SK-N-SH treated with all-trans-retinoic acid at 6 μM for 48 hours (cell line): ENCODE results near the gene MIXL1.
A peak's percentile ranks its signal among the peaks of the same experiment; 100 is the strongest.

Experiments used
- ATAC-seq: fragments of 200-7000 bp; cut with Tn5 transposase; 3 replicates; pipeline ENCODE4 v1.9.1; 2020; ENCODE audit warnings: mild to moderate bottlenecking, moderate library complexity
- ARNTL ChIP-seq: fragments of 450-650 bp; formaldehyde crosslinking; IDR thresholded peaks from 2 replicates; pipeline ENCODE4 v1.5.0; 2020; ENCODE audit warnings: low read depth, mild to moderate bottlenecking, moderate library complexity, borderline replicate concordance
- BACH2 ChIP-seq: fragments of 250-450 bp; sonication (Bioruptor Pico); IDR thresholded peaks from 2 replicates; pipeline ENCODE4 v1.9.0; 2021; ENCODE audit warnings: mild to moderate bottlenecking, borderline replicate concordance
- CSDC2 ChIP-seq: fragments of 250-450 bp; sonication (Bioruptor Pico); IDR thresholded peaks from 2 replicates; pipeline ENCODE4 v1.5.0; 2020; ENCODE audit warnings: mild to moderate bottlenecking, moderate library complexity
- GLIS3 ChIP-seq: fragments of 250-450 bp; sonication (Bioruptor Pico); IDR thresholded peaks from 2 replicates; pipeline ENCODE4 v1.5.0; 2020; ENCODE audit warnings: mild to moderate bottlenecking, moderate library complexity
- ISL1 ChIP-seq: fragments of 250-450 bp; sonication (Bioruptor Pico); IDR thresholded peaks from 2 replicates; pipeline ENCODE4 v2.1.2; 2022; ENCODE audit warnings: mild to moderate bottlenecking, moderate library complexity
- OSR1 ChIP-seq: fragments of 250-450 bp; sonication (Bioruptor Pico); IDR thresholded peaks from 2 replicates; pipeline ENCODE4 v1.8.0; 2022; ENCODE audit warnings: moderate library complexity, mild to moderate bottlenecking, inconsistent platforms
- PPARA ChIP-seq: fragments of 250-450 bp; sonication (Bioruptor Pico); IDR thresholded peaks from 2 replicates; pipeline ENCODE4 v1.5.0; 2020; ENCODE audit warnings: mild to moderate bottlenecking, borderline replicate concordance
- RARB ChIP-seq: fragments of 250-450 bp; sonication (Bioruptor Pico); IDR thresholded peaks from 2 replicates; pipeline ENCODE4 v1.8.0; 2021; ENCODE audit warnings: mild to moderate bottlenecking, moderate library complexity
- SNAI2 ChIP-seq: fragments of 250-450 bp; sonication (Bioruptor Pico); IDR thresholded peaks from 2 replicates; pipeline ENCODE4 v1.5.0; 2020; ENCODE audit warnings: mild to moderate bottlenecking, moderate library complexity
- TCF4 ChIP-seq: fragments of 250-450 bp; sonication (Bioruptor Pico); IDR thresholded peaks from 2 replicates; pipeline ENCODE4 v1.8.0; 2021; ENCODE audit warnings: mild to moderate bottlenecking, moderate library complexity, borderline replicate concordance
- TOX ChIP-seq: fragments of 250-450 bp; sonication (Bioruptor Pico); IDR thresholded peaks from 2 replicates; pipeline ENCODE4 v1.8.0; 2021; ENCODE audit warnings: mild to moderate bottlenecking, moderate library complexity, borderline replicate concordance
- ZC3H10 ChIP-seq: fragments of 250-450 bp; sonication (Bioruptor Pico); IDR thresholded peaks from 2 replicates; pipeline ENCODE4 v1.5.1; 2021; ENCODE audit warnings: mild to moderate bottlenecking, moderate library complexity
- ZFP3 ChIP-seq: fragments of 250-450 bp; sonication (Bioruptor Pico); IDR thresholded peaks from 2 replicates; pipeline ENCODE4 v1.5.0; 2020; ENCODE audit warnings: mild to moderate bottlenecking, moderate library complexity
- ZFP30 ChIP-seq: fragments of 450-650 bp; formaldehyde crosslinking; IDR thresholded peaks from 2 replicates; pipeline ENCODE4 v1.5.0; 2022; ENCODE audit warnings: mild to moderate bottlenecking, moderate library complexity
- ZNF565 ChIP-seq: fragments of 450-650 bp; formaldehyde crosslinking; conservative IDR thresholded peaks from 2 replicates; pipeline ENCODE4 v1.5.0; 2020; ENCODE audit warnings: low read depth, mild to moderate bottlenecking, moderate library complexity
- ZNF70 ChIP-seq: fragments of 450-650 bp; formaldehyde crosslinking; IDR thresholded peaks from 2 replicates; pipeline ENCODE4 v1.5.0; 2020; ENCODE audit warnings: mild to moderate bottlenecking, moderate library complexity
- ZNF8 ChIP-seq: fragments of 450-650 bp; formaldehyde crosslinking; IDR thresholded peaks from 2 replicates; pipeline ENCODE4 v1.5.0; 2020; ENCODE audit warnings: mild to moderate bottlenecking, moderate library complexity
- TF ChIP-seq, protein P1 (sequence below): fragments of 250-450 bp; sonication (Bioruptor Pico); IDR thresholded peaks from 2 replicates; pipeline ENCODE4 v1.5.0; 2020; ENCODE audit warnings: mild to moderate bottlenecking, moderate library complexity
- TF ChIP-seq, protein P2 (sequence below): fragments of 250-450 bp; sonication (Bioruptor Pico); IDR thresholded peaks from 2 replicates; pipeline ENCODE4 v1.8.0; 2020; ENCODE audit warnings: mild to moderate bottlenecking, moderate library complexity, borderline replicate concordance
- TF ChIP-seq, protein P3 (sequence below): fragments of 250-450 bp; sonication (Bioruptor Pico); IDR thresholded peaks from 2 replicates; pipeline ENCODE4 v1.5.1; 2020; ENCODE audit warnings: low read depth, mild to moderate bottlenecking, moderate library complexity
- TF ChIP-seq, protein P4 (sequence below): fragments of 250-450 bp; sonication (Bioruptor Pico); IDR thresholded peaks from 2 replicates; pipeline ENCODE4 v1.5.1; 2021; ENCODE audit warnings: mild to moderate bottlenecking, moderate library complexity
- TF ChIP-seq, protein P5 (sequence below): fragments of 250-450 bp; sonication (Bioruptor Pico); IDR thresholded peaks from 2 replicates; pipeline ENCODE4 v1.8.0; 2021; ENCODE audit warnings: low read depth, mild to moderate bottlenecking, moderate library complexity, borderline replicate concordance

MIXL1 gene

DNA sequence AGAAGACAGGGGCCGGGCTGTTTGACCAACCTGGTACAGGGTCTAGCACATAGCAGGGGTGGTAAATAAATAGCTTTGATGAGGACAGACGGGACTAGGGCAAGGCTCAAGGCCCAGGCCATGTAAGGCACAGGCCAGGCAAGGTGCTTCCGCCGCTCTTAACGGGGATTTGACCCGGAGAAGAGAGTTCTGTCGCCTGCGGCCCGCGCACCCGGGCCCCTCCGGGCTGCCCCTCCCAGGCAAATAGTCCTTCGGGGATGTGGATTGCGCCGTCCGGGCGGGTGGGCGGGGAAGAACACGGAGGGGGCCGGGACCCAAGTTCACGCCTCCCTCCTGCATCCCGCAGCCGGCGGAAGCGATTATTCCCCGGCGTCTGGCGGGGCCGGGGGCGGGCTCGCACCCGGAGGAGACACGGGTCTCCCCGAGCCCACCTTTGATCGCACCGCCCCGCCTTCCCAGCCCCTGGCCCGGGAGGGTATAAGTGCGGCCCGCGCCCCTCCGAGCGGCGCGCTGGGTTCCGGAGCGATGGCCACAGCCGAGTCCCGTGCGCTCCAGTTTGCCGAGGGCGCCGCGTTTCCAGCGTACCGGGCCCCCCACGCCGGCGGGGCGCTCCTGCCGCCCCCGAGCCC is at the start of gene MIXL1:
Gene MIXL1, plus strand, starts transcription at position 508 of the 629 bp plus-strand sequence. Its CDS starts 18 bp downstream, at position 526.
- peak; percentile 46 for ATAC-seq
- no peak for TF ChIP-seq OSR1
- TF ChIP-seq, protein P1, sequence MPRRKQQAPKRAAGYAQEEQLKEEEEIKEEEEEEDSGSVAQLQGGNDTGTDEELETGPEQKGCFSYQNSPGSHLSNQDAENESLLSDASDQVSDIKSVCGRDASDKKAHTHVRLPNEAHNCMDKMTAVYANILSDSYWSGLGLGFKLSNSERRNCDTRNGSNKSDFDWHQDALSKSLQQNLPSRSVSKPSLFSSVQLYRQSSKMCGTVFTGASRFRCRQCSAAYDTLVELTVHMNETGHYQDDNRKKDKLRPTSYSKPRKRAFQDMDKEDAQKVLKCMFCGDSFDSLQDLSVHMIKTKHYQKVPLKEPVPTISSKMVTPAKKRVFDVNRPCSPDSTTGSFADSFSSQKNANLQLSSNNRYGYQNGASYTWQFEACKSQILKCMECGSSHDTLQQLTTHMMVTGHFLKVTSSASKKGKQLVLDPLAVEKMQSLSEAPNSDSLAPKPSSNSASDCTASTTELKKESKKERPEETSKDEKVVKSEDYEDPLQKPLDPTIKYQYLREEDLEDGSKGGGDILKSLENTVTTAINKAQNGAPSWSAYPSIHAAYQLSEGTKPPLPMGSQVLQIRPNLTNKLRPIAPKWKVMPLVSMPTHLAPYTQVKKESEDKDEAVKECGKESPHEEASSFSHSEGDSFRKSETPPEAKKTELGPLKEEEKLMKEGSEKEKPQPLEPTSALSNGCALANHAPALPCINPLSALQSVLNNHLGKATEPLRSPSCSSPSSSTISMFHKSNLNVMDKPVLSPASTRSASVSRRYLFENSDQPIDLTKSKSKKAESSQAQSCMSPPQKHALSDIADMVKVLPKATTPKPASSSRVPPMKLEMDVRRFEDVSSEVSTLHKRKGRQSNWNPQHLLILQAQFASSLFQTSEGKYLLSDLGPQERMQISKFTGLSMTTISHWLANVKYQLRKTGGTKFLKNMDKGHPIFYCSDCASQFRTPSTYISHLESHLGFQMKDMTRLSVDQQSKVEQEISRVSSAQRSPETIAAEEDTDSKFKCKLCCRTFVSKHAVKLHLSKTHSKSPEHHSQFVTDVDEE (CRISPR knock-in tag) = no peak
- TF ChIP-seq, protein P2, sequence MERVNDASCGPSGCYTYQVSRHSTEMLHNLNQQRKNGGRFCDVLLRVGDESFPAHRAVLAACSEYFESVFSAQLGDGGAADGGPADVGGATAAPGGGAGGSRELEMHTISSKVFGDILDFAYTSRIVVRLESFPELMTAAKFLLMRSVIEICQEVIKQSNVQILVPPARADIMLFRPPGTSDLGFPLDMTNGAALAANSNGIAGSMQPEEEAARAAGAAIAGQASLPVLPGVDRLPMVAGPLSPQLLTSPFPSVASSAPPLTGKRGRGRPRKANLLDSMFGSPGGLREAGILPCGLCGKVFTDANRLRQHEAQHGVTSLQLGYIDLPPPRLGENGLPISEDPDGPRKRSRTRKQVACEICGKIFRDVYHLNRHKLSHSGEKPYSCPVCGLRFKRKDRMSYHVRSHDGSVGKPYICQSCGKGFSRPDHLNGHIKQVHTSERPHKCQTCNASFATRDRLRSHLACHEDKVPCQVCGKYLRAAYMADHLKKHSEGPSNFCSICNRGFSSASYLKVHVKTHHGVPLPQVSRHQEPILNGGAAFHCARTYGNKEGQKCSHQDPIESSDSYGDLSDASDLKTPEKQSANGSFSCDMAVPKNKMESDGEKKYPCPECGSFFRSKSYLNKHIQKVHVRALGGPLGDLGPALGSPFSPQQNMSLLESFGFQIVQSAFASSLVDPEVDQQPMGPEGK = no peak
- no peak for TF ChIP-seq ZFP30 (CRISPR knock-in tag)
- no peak for TF ChIP-seq GLIS3
- TF ChIP-seq ZNF565 (CRISPR knock-in tag) = no peak
- TF ChIP-seq ISL1 = no peak
- TF ChIP-seq ZFP3 (CRISPR knock-in tag) = no peak

DNA sequence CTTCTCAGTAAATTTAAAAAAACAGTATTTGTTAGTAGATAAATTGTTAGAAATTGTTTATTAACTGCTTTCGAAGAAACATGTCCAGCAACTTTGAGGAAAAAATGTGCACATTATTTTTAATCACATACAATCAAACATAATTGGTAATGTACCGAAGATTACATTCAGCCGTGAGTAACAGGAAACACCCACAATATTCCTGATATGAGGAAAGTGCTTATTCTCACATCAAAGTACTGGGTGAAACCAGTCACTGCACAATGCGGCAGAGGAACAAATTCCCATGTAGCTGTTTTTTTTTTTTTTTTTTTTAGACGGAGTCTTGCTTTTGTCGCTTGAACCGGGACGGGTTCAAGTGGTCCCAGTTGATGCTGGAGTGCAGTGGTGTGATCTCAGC is 46.6 kb upstream of the MIXL1 start:
- TF ChIP-seq ISL1 (no peak), ZC3H10 (CRISPR knock-in tag) (peak; percentile 15; the same call in 1 of the 2 replicates)
- TF ChIP-seq, all 23 proteins: peak for 1
- ATAC-seq = no peak

DNA sequence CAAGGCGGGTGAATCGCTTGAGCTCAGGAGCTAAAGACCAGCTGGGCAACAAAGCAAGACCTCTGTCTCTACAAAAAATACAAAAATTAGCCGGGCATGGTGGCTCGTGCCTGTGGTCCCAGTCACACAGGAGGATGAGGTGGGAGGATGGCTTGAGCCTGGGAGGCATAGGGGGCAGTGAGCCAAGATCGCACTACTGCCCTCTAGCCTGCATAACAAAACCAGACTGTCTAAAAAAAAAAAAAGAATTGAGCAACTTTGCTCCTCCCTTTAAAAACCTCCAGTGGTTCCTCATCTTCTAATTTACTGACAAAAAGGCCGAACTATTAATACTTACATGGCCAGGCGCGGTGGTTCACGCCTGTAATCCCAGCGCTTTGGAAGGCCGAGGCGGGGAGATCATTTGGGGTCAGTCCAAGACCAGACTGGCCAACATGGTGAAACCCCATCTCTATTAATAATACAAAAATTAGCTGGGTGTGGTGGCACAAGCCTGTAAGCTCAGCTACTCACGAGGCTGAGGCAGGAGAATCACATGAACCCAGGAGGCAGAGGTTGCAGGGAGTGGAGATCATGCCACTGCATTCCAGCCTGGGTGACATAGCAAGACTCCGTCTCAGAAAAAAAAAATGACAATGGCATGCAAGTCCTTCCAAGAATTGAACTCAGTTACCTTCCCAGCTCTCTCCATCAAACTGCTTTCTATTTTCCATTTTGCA is 41.3 kb upstream of the MIXL1 start:
- TF ChIP-seq ZNF8 (CRISPR knock-in tag) (no peak), CSDC2 (CRISPR knock-in tag) (no peak), TOX (CRISPR knock-in tag) (no peak), ISL1 (no peak), ZNF70 (CRISPR knock-in tag) (no peak), ARNTL (no peak), TCF4 (CRISPR knock-in tag) (no peak), OSR1 (no peak), ZC3H10 (CRISPR knock-in tag) (no peak), ZNF565 (CRISPR knock-in tag) (no peak), SNAI2 (CRISPR knock-in tag) (no peak), ZFP30 (CRISPR knock-in tag) (no peak), RARB (CRISPR knock-in tag) (no peak), BACH2 (no peak), GLIS3 (no peak), PPARA (CRISPR knock-in tag) (no peak)
- TF ChIP-seq, protein P3, sequence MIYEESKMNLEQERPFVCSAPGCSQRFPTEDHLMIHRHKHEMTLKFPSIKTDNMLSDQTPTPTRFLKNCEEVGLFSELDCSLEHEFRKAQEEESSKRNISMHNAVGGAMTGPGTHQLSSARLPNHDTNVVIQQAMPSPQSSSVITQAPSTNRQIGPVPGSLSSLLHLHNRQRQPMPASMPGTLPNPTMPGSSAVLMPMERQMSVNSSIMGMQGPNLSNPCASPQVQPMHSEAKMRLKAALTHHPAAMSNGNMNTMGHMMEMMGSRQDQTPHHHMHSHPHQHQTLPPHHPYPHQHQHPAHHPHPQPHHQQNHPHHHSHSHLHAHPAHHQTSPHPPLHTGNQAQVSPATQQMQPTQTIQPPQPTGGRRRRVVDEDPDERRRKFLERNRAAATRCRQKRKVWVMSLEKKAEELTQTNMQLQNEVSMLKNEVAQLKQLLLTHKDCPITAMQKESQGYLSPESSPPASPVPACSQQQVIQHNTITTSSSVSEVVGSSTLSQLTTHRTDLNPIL = no peak
- TF ChIP-seq, protein P4, sequence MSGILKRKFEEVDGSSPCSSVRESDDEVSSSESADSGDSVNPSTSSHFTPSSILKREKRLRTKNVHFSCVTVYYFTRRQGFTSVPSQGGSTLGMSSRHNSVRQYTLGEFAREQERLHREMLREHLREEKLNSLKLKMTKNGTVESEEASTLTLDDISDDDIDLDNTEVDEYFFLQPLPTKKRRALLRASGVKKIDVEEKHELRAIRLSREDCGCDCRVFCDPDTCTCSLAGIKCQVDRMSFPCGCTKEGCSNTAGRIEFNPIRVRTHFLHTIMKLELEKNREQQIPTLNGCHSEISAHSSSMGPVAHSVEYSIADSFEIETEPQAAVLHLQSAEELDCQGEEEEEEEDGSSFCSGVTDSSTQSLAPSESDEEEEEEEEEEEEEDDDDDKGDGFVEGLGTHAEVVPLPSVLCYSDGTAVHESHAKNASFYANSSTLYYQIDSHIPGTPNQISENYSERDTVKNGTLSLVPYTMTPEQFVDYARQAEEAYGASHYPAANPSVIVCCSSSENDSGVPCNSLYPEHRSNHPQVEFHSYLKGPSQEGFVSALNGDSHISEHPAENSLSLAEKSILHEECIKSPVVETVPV (CRISPR knock-in tag) = no peak
- TF ChIP-seq, protein P2 = no peak
- TF ChIP-seq, protein P5, sequence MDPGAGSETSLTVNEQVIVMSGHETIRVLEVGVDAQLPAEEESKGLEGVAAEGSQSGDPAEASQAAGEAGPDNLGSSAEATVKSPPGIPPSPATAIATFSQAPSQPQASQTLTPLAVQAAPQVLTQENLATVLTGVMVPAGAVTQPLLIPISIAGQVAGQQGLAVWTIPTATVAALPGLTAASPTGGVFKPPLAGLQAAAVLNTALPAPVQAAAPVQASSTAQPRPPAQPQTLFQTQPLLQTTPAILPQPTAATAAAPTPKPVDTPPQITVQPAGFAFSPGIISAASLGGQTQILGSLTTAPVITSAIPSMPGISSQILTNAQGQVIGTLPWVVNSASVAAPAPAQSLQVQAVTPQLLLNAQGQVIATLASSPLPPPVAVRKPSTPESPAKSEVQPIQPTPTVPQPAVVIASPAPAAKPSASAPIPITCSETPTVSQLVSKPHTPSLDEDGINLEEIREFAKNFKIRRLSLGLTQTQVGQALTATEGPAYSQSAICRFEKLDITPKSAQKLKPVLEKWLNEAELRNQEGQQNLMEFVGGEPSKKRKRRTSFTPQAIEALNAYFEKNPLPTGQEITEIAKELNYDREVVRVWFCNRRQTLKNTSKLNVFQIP (CRISPR knock-in tag) = no peak
- peak; percentile 46; the same call in 2 of the 3 replicates for ATAC-seq
